NCI-H2081 treated with DMSO at 0.1 percent for 48 hours (cell line): ENCODE data around the gene GCN1.
A peak's percentile ranks its signal among the peaks of the same experiment; 100 is the strongest.

Experiments
- DNase-seq: peaks from one replicate; lab custom pipeline; 2025; lab: John Stamatoyannopoulos, UW

GCN1 gene

GRCh38 chr12:120141336-120141735, 53.2 kb downstream of the GCN1 start:
- DNase-seq = no peak

GRCh38 chr12:120140603-120141002, 53.9 kb downstream of the GCN1 start:
- no peak for DNase-seq

DNA sequence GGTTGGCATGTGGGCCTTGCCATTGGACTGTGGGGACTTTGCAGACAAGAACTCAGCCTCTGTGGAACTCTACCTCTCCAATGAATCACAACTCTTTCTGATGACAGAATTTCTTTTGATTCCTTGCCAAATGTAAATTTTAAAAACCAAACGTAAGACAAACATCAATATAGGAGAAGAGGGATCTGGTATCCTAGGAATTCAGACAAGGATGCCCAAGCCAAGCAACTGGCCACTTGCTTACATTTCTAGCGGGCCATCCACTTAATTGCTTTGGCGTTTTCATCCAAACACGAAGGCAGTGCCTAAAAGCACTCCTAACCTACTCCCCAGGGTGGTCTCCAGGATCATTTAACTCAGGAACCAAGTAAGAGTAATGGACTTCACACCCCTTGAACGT, 54.6 kb downstream of the GCN1 start:
- DNase-seq = no peak

- no peak for DNase-seq
These were observed 56.1 kb downstream of the GCN1 start for GRCh38 chr12:120138366-120138765.

DNA sequence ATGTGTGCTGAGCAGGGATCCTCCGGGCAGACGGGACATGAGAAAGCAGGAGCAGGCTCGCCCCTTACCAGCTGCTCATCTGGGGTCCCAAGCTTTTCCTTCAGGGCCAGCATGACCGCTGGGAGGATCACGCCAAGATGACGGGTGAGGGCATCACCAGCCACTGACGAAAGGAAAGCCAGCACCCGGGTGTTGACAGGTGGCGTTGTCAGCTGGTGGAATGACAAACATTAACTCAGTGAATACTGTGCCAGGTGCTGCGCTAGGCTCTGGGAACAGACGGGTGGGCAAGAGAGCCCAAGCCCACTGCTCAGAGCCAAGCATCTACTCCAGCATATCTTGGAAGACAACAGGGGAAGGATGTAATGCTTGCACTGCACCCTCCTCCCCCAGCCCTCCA, 56.7 kb downstream of the GCN1 start:
- DNase-seq = no peak

GRCh38 chr12:120136093-120136770, 58.3 kb downstream of the GCN1 start:
- no peak for DNase-seq

DNA sequence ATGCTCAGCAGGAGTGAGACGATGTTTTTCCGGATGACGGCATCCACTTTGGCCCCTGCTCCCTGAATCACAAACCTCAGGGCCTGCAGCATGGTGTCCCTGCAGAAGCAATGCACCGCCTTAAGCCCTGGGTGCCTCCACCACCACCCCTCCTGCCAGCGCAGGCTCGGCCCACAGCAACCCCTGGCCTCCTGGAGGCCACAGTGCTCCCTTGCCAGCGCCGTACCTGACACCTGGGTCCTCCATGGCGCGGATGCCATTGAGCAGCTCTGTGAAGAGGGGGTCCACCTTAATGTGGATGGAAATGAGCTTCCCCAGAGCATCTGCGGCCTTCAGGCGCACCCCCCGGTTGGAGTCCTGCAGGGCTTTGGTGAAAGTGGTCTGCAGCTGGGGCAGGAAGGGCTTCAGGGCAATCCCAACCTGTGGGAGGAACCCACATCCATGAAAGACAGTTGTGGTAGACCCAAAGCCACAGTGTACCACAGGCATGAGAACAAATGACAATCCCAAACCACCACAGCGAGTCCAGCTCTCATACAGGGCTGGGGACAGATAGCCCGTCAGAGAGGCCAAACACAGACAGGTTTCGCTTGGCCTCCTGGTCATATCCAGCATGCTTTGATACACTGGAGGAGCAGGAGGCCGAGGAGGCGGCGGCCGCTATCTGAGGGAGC, 60.1 kb downstream of the GCN1 start:
- no peak for DNase-seq

DNA sequence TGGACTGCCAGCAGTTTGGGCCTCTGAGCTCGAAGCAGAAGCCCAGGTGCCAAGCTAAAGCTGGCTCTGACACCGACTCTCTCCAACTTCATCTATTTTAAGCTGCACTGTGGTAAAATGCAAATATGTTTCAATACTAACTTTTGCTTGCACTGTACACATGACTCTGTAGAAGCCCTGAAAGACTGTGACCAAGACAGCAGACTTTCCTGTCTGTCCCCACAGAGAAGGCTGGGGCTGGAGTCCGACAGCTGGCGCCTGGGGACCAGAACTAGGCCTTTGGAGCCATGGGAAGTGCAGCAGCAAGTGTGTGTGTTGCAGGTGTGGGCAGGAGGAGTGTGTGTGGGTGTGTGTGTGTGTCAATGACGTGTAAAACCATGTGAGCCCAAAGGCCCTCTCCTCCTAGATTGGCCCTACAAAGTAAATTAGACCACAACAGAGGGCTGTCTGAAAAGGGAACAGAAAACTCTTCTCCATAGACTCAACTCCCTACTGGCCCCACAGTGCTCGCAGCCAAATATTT, 61.6 kb downstream of the GCN1 start:
- DNase-seq = no peak

GRCh38 chr12:120132054-120132836, 62.3 kb downstream of the GCN1 start:
- peak; percentile 10 for DNase-seq

DNA sequence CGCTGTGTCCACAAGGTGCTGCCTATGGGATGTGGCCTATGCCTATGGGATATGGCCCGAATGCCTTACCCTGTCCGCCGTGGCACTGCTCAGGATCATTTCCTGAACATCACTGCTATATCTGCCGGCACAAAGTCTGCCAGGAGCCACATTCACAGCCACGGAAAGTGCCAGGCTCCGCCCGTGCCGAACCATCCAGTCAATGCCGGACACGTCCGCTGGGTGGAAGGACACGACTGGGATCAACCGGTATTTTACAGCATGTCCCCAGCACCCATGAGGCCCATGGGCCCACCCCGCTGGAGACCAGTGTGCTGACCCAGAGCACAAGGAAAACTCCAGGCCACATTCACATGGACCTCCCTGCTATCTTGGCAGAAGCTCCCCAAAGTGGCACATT, 63.4 kb downstream of the GCN1 start:
- DNase-seq = no peak

DNA sequence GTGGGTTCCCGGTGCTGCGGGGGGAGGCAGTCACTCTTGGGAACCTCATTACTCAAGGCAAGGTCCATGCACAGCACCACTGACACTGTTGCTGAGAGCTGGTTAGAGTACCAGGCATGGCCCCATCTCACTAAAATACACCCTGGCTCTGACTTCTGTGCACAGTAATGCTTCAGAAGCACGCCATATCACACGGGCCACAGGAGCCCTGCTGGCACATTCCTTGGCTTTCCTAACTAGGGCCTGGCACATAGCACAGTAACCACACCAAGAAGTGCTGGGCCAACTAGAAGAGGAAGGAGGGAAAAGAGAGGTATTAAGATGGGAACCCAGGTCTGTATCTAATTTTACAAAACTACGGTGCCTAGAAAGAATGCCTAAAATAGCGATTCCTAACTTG, 64.5 kb downstream of the GCN1 start:
- DNase-seq = no peak

DNA sequence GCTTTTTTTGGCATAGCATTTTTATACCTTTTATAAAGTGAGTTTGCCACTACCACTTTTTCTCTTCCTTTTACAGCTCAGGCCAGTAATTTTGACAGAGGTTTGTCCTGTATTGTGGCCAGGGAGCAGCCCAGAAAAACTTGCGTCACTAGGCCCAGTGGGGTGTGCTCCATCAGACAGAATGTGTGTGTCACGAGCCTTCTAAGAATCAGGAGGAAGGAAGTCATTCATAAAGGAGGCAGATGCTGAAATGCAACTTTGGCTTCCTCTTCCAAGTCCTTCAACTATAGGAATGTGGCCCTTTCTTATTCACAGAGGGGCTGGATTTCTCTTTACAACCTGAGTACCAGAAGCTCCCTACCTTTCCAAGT, 67.9 kb downstream of the GCN1 start:
- no peak for DNase-seq

DNA sequence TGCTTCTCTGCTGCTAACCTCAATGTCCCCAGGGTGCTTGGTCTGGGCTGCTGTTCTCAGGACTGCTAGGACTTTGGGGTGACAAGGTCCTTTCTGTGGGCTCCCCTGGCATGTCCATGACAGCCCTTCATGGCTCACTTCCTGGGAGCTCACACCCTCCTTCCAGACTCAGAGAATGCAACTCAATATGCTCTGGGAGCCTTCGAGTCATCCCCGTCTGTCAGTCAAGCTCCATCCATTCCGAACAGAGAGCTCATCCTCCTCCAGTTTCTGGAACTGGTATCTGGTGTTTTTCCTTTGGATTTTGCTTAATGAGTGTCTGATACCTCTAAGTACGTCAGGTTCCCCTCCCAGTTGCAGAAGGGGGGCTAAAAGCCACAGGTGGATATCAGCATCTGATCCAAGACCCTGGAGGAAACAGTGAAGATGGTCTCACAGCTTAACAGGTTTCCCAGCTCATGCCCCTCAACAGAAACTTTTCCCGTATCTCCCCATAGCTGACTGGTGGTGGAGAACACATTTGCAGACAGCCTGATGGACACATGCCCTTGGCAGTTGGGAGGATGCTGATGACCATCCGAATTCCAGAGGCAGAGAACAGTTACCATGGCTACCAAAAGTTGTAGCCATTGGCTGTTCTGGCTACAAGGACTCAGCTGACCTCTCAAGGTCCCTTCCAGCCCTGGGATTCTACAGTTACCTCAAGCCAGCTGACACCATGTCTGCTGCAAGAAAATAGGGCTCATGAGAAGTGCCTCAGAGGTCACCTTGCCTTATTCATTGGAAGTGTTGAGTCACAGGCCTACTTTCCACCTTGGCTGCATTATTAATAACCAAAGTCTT, 68.5 kb downstream of the GCN1 start:
- no peak for DNase-seq

GRCh38 chr12:120125029-120125428, 69.5 kb downstream of the GCN1 start:
- no peak for DNase-seq

- no peak for DNase-seq
These were observed 72.7 kb downstream of the GCN1 start for GRCh38 chr12:120121766-120122293.

GRCh38 chr12:120121343-120121742, 73.2 kb downstream of the GCN1 start:
- no peak for DNase-seq

DNA sequence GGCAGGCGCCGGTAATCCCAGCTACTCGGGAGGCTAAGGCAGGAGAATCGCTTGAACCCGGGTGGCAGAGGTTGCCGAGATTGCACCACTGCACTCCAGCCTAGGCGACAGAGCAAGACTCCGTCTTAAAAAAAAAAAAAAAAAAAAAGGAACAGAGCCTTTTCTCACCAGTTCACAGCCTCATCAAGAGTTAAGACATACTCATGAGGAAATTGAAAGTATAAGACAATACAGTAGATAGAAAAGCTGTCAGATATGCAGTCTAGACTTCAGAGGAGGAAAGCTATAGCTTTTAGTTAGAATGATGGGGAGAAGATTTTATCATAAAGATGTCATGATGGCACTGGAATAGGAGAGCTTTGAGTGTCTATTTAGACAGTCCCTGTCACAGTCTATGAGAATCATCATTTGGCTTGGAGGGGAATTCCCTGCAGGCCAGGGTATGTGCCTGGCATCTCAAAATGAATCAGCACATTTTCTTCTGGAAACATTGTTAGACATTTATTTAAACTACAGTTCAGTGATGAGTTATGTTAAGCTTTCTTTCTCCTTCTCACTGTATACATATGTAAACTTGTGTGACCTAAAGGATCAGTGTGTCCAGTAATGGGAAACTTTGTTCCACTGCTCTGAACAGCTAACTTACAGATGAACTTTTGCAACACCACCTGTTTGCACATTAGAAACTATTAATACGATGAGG, 75.1 kb downstream of the GCN1 start:
- DNase-seq = no peak

DNA sequence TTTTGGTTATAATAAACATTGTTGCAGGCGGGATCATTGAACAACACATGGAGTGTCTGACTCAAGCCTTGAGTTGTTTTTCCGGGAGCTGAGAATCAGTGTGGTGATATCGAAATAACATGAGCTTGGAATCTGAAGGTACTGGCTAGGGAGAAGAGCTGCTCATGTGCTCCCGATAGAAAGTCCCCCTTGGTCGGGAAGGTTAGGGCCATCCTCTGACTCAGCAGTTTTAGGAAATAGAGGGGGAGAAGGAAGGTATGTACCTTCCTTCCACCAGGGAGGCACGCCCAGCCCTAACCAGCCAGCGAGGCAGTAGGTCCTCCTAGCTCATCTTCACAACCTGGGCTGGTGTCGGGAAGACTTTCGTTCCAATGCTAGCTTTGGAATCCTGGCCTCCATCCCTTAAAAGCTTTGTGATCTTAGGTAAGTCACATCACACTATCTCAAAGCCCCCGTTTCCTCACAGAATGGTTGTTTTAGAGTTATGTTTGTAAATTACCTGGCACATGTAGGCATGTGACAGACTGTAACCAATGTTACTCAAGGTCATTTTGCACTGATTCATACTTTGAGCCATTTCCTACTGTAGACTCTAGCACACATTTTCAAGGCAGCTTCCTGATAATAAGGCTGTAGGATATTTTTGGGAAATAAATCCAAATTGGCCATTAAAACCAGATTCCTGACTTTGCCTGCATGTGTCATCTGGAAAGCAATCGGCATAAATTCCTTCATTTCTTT, 76.0 kb downstream of the GCN1 start:
- DNase-seq = no peak

DNA sequence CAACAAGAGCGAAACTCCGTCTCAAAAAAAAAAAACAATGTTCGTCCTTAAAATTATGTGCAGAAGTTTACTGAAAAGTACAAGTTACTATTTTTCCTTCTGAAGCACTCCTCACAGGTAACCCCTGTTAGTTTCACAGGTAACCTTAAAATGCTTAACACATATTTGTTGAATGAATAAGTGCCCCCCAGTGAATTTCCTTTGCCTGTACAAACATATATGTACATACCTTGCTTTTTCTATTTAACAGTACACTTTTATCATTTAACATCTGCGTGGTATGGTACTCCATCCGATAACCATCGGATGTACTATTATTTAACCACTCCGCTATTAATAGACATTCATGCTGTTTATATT, 76.6 kb downstream of the GCN1 start:
- DNase-seq = no peak
